GM19193 (cell line): ENCODE results near the gene CITED4.

Source experiments
- POLR2A ChIP-seq: IDR thresholded peaks from 4 replicates; pipeline ENCODE4 v1.6.1; 2011; ENCODE audit not compliant: insufficient read depth, insufficient read length; ENCODE audit errors: extremely low read depth

CITED4 gene

DNA sequence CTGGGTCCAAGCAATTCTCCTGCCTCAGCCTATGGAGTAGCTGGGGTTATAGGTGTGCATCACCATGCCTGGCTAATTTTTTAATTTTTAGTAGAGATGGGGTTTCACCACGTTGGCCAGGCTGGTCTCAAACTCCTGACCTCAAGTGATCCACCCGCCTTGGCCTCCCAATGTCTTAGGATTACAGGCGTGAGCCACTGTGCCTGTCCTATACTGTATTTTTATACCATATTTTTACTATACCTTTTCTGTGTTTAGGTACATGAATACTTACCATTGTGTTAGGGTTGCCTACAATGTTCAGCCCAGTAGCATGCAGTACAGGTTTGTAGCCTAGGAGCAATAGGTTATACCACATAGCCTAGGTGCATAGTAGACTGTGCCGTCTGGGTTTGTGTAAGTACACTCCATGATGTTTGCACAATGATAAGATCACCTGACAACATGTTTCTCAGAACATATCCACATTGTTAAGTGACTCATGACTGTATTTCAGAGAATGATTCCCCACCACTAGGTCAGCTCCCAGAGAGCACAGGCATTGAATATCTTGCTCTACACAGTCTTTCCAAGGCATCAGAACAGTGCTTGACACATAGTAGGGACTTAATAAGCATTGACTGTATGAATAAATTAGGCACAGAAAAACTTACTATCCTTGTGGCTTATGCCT, 6.0 kb upstream of the CITED4 start:
- no peak for TF ChIP-seq POLR2A

DNA sequence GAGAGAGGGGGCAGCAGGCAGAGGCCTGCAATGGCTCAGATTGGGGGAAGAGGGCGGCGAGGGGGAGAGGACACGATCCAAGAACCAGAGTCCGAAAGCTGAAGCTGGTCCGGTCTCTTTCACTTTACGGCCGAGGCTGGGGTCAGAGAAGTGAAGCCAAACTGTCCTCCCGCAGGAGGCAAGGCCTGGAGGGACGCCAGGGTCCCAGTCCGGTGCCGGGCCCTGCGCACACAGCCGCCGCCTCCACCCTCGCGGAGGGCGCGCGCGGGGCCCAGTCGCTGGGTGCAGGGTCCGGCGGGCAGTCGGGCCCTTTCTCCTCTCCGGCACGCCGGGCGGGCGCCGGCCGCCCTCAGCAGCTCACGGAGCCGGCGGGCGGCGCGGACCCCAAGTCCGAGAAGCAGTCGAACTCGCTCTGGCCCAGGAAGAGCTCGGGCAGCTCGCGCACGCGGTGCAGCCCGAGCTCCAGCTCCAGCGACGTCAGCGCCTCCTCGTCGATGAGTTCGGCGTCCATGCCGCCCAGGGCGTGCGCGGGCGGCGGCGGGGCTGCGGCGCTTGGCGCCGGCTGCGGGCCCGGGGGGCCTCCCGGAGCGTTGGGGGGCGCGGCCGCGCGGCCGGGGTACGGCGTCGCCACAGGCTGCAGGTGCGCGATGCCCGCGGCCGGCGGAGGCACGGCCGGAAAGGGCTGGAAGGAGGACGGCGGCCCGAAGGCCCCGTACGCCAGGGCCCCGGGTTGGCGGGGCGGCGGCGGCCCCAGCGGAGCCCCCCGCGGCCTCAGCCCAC, 749 bp downstream of the CITED4 start:
- no peak for TF ChIP-seq POLR2A

DNA sequence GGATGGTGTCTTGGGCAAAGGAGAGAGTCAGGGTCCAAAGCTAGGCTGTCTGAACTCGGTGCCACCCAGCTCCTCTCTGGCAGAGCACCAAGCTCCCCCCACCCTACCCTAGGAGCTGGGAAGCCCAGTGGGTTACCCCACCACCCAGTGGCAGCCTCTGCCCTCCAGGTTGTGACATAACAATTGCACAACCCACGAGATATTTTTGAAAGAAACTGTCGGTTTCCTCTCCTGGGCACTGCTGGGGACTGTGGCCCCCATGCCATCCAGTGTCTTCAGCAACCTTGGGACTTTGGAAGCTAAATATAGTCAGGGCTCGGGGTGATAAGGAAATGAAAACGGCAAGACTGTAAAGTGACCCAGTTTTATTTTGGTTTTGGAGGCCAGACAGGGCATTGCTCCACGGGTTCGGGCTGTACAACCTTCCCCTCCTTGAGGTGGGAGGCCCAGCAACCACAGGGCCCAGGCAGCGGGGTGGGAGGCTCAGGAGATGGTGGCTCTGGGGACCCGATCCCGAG, 1.4 kb downstream of the CITED4 start:
- TF ChIP-seq POLR2A = no peak

DNA sequence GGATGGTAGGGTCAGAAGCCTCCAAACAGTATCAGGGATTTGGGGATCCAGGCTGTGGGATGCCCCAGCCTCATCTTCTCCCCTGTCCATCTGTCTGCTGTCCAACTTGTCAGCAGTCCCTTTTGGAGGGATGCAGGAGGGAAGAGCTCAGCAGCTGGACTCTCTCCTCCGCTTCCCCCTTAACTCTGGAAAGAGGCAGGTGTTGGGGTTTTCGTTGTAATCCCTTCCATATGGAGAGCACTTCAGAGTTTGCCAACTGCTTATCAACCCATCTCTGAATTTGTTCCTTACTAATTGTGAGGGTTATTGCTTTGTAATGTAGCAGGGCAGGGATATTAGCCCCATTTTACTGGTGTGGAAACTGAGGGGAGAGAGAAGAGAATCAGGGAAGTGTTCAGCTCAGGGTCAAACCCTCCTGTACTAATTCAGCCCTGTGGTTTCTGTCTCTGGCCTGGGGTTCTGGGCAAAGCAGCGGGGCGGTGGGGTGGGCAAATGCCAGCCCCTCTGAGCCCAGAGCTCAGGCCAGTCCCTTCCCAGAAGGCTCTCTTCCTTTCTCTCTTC, 3.2 kb downstream of the CITED4 start:
- no peak for TF ChIP-seq POLR2A

DNA sequence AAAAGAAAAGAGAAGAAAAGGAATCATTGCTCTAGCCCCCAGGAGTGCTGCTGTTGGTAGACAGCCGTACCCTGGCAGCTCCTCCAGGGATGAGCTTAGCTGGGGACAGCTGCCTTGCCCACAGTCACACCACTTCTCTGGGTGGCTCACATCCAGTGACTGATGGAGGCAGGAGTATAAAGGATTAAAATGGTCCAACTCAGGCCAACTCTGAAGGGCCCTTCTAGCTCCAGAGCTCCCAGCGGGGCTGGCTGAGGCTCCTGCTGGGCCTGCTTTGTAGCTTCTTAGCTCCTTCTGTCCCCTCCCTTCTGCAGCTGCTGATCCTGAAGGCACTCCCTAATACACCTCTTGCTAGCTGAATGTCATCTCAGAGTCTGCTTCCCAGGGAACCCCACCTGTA, 4.4 kb downstream of the CITED4 start:
- TF ChIP-seq POLR2A = no peak

DNA sequence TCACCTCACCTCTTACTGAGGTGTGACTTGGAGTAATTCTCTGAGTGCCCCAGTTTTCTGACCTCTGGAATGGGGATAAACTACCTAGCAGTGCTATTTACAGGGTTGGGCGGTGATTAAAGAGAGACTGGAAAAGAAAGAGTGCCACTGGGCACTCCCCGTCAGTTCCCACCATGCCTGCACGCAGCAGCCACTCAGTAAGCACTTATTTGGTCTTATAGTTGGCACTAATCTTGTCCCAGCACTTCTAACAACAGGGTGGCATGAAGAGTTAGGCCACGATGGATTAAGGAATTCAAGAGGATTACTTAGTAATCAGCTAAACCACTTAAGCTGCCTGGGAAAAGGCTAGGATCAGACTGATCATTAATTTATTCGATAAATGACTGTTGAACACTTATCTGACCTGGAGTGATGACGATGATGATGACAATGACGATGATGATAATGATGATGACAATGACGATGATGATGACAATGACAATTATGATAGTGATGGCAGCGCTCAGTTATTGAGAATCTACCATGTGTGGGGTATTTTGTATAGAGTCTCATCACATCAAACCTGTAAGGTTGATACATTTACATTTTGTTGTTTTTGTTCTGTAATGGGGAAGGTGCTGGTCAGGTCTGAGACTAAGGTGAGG, 5.4 kb downstream of the CITED4 start:
- no peak for TF ChIP-seq POLR2A

DNA sequence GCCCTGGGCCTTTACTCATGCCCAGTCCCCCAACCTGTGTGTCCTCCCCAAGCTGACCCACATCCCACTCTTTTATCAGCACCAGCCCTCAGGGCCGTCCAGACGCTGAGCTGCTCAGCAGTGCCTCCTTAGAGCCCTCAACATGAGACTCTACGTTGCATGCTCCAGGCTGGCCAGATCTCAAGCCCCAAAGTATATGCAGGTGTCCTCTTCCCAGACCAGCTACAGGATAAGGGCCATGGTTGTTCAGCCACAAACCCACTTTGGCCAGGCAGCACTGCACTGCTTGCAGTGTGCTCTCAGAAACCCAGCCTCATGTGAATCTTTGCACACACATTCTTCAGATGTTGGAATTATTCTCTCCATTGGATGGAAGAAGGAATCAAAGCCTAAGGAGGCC, 6.0 kb downstream of the CITED4 start:
- no peak for TF ChIP-seq POLR2A

DNA sequence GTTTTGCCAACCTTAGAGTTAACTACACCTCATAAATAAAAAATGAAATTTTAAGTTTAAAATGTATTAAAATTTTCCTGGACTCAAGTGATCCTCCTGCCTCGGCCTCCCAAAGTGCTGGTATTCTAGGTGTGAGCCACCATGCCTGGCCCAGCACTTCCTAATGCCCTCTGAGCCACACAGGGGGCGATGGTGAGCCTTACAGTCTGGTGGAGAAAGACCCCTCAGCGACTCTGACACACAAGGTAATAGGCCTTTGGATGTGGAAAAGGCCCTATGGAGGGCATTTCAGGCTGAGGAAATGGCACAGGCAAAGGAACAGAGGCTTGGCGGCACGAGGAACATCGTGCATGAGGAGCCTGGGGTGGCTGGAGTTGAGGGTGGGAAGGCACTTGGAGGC, 6.7 kb downstream of the CITED4 start:
- no peak for TF ChIP-seq POLR2A

DNA sequence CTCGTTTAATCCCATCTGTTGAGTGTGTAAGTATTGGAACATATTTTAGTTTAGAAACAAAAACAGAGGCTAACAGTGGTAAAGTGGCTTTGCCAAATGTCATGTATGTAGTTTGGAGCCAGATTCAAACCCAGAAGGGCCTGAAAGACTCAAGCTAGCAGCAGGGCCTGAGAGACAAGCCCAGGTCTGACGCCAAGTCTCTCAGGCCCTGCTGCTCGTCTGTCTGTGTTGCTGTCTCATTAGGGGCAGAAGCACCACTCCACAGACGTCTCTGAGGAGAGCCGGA, 8.3 kb downstream of the CITED4 start:
- TF ChIP-seq POLR2A = no peak

DNA sequence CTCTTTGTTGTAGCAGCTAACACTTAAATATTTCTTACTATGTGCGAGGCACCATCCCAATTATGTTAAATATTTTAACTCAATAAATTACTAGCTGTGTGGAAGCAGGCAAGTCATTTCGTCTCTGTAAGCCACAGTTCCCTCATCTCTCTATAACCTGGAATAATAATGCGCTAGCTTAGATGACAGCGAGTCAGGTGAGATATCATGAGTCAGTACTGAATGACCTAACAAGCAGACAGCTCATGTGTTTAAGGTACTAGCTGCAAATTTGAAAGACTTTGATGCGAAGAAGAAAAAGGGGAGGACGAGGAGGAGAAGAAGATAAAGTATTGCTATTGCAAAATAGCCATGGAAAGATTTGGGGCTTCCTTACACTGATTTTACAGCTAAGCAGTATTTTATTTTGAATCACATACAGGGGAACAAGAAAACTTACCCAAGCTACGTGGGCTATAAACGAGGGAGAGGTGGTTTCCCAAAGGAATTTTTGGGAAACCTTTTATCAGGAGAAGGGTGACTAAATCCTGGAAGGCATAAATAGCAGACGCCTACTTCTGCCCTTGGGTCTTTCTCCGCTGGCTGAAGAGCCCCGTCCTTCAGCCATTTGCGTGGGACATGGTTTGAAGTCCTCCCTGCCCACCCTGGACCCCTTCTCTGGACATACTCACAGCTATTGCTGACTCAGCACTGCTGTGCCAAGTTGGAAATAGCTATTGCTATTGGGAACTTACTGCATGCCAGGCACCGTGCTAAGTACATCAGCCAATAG, 8.9 kb downstream of the CITED4 start:
- no peak for TF ChIP-seq POLR2A

DNA sequence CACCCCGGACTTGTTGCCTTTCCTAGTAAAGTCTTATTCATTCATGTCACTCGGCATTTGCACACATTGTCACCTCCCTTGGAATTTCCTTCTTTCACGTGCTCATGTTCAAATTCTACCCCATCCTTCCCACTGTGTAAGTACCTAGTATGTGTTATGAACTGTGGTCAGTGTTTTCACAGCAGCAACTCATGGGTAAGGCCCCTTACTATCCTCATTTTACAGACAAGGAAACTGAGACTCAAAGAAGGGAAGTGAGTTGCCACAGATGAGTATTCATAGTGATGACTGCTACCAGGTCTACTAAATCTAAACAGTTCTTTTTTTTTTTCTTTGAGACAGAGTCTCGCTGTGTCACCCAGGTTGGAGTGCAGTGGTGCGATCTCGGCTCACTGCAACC, 10.5 kb downstream of the CITED4 start:
- no peak for TF ChIP-seq POLR2A

DNA sequence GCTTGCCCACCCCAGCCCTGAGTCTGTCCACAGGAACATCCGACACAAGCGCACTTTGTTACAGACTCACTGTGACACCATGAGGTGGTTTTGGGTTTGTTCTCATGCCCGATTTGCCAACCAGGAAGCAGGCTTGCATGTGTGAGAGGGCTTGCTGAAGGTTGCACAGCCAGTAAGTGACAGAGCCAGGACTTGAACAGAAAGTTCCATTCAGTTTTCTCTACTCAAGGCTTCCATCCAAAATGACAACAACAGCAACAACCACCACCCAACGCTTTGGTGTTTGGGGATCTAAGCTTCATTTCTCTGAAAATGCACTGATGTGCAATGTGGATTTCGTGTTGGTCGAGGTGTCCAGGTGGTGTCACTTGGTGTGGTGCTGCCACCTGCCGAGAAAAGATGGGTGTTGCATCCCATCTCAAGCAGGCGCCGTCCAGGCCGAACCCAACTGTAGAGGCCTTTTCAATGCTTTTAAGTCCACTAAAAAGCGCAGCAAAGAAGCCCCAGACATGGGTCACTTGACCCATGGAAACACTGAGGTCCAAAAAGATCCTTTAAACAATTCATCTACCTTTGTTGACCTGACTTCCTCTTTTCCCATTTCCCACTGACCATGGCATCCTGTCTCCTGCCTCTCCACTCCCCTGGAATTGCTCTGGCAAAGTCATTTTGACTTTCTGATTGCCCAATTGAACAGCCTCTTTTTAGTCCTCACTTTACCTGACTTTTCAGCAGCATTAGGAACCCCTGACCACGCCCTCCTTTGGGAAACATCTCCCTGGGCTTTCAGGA, 12.2 kb downstream of the CITED4 start:
- TF ChIP-seq POLR2A = no peak

DNA sequence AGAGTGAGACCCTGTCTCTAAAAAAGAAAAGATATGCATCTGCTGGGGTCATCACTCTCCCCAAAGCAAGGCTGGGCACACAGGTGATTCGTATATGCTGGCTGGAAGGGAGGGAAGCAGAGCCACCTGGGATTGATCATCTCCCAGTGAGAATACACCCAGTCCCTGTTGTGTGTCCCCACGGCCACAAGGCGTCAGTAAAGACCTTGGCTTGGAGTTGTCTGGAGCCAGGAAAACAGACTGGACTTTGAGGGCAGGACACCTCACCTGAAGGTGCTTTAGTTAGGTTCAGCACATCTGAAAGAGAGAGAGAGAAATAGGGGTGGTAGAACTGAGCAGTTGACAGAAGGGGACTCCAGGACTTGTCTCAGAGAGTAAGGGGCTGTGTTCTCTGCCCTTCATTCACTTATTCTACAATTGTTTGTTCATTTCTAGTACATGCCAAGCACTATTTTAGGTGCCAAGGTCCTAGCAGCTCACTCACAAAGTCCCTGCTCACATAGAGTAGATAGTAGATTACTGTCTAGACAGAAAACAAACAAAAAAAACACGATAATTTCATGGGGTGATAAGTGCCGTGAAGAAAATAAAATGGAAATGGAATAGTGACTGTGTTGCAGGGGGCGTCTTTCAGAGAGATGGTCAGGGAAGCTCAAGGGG, 13.5 kb downstream of the CITED4 start:
- TF ChIP-seq POLR2A = no peak
